ENCODE measurements around the gene C3. TPM values are rescaled to one million over a fixed set of nuclear protein-coding genes. Genes with fewer than 3 reads are reported as not detected.
A peak's percentile ranks its signal among the peaks of the same experiment; 100 is the strongest.

C3 gene
- total and polyA plus RNA-seq, 2 donors: 38.9 to 1,354 TPM

DNA sequence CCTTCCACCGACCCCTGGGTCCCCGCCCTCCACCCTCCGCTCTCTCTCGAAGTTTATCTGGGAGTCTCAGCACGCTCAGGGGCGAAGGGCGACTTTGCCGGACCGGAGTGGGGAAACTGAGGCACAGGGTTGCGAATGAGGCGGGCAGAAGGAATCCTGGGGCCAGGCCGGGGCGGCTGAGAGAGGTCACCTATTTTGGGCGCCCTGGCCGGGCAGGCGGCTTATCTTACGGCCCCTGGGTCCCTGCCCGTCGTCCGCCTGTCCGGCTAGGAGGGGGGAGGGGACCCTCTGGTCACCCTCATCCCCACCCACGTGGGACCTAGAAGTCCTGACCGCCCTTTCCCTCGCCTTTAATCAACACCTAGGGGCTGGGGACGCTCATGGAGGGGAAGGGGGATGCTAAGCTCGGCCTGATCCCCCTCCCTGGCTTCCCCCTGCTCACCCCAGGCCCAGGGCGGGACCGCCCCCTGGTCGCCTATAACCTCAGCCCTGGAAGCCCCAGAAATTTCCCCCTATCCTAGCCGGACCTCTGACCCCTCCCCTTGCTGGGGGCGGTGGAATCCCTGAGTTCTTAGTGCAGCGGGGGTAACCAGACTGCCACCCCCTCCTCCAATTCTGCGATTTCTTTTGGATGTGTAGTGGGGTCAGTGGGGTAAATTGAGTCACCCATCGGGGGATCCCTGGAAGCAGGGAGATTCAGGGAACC is 19.6 kb upstream of the C3 start:
- DNase-seq (ENCODE audit: extremely low spot score): no peak
- H3K27ac ChIP-seq (ENCODE audit: low read depth): peak overlapping the region; percentile 83
- WGBS: under 1% methylated on average over 34 of the region's 34 CpGs
- H3K4me1 ChIP-seq (ENCODE audit: insufficient read depth): no peaks in the 10 kb centered on the region
- peak overlapping the region; percentile 78 for H3K4me3 ChIP-seq (ENCODE audit: low read depth, low read length)
- no peaks in the 10 kb centered on the region for H3K36me3 ChIP-seq (ENCODE audit: insufficient read depth)

DNA sequence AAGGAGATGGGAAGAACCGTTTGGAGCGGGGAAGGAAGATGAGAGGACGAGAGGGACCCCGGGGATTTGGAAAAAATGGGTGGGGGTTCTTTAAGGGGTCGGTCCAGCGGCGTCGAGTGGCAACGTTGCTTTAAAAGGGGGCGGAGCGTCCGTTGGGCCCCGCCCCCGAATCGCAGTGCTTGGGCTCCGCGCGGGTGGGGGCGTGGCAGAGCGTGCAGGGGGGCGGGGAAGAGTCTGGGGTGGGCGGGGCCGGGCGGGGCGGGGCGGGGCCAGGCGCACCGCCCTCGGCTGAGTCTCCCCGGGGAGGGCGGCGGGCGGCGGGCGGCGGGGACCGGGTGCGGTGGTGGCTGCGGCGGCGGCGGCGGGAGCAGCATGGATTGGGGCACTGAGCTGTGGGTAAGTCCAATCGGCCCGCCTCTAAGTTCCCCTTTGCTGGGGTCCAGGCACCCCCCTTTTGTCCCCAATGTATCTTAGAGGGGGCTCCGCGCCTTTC is 19.0 kb upstream of the C3 start, which contains the start of gene TRIP10:
TSS of gene TRIP10 (plus strand) at position 291 of the 493 bp plus-strand sequence. CDS start at position 373, 82 bp downstream.
- peak within 1 kb of the TSS; percentile 83 for H3K27ac ChIP-seq (ENCODE audit: low read depth)
- no peaks in the 10 kb centered on the region for H3K36me3 ChIP-seq (ENCODE audit: insufficient read depth)
- peak; percentile 72 for DNase-seq (ENCODE audit: extremely low spot score)
- H3K4me3 ChIP-seq (ENCODE audit: low read depth, low read length): peak within 1 kb of the TSS; percentile 78
- under 1% methylated on average over 47 of the region's 47 CpGs for WGBS
- no peaks in the 10 kb centered on the region for H3K4me1 ChIP-seq (ENCODE audit: insufficient read depth)

DNA sequence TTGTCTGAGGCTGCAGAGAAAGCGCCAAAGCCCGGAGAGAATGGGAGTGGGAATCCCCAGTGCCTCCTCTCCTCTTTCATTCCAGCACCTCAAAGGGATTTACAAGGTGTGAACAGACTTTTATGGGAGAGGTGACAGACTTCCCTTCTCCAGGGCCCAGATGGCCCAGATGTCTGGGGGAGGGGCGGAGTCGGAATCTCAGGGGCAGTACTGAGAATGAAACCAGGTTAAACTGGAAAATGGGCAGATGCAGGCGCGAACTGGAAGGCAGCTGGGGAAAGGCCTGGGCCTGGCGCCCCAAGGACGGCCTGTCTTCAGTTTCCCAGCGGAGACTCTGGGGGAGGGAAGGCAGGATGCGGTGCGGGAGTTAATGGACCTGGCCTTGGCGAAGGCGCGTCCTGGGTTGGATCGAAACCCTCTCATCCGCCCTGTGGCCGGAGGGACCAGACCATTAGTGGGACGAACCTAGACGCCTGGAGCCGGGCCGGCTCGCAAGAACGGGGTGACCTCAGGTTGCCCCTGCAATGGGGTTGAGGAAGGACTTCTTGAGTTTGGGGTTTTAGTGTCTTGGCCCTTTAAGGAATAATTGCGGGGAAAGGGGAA is 18.4 kb upstream of the C3 start:
- DNase-seq (ENCODE audit: extremely low spot score): peak; percentile 37
- Histone ChIP-seq H3K36me3 (ENCODE audit: insufficient read depth) (no peaks in the 10 kb centered on the region), H3K4me1 (ENCODE audit: insufficient read depth) (no peaks in the 10 kb centered on the region), H3K27ac (ENCODE audit: low read depth) (peak overlapping the region; percentile 71), H3K4me3 (ENCODE audit: low read depth, low read length) (no peak overlapping the region)
- 8% methylated on average over 24 of the region's 24 CpGs for WGBS

DNA sequence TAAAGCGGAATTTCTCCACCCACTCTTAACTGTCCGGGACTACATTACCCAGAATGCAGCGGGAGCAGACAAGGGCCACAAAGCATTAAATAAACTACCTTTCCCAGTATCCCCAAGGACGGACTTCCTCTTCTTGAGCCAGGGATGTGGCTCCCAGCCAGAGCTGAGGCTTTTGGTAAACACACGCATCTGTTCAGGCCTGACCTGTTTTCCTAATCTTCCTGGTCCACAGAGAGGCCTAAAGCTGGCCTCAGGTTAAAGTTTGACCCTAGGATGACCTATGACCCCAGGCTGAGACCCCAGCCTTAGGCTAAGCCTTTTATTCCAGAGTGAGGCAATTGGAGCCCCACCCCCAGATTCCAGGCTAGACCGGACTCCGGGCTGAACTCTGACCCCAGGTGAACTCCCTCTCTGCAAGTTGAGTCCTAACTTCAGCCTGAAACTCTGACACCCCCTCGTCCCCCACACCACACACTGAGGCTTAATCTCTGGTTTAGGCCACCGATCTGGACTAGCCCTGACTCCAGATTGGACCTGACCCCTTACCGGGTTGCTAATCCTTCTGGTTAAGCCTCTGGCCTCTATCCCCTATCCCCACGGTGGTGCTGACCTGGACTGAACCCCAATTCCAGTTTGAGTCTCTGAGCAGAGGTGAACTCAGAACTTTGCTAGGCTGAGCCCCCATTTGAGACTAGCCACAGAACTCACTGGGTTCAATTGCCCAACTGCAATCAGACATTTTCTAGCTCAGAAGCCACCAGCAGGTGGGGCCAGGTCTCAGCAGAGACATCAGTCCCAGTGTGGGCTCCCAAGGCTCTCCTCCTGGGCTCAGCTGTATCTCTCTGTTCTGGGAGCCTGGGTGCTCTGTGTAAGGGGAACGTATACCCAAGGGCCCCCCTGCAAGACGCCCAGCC is 17.7 kb upstream of the C3 start:
- H3K27ac ChIP-seq (ENCODE audit: low read depth): peak overlapping the region; percentile 71
- DNase-seq (ENCODE audit: extremely low spot score): peak; percentile 70
- no peaks in the 10 kb centered on the region for H3K36me3 ChIP-seq (ENCODE audit: insufficient read depth)
- WGBS: 7% methylated on average over 13 of the region's 13 CpGs
- no peak overlapping the region for H3K4me3 ChIP-seq (ENCODE audit: low read depth, low read length)
- no peaks in the 10 kb centered on the region for H3K4me1 ChIP-seq (ENCODE audit: insufficient read depth)

DNA sequence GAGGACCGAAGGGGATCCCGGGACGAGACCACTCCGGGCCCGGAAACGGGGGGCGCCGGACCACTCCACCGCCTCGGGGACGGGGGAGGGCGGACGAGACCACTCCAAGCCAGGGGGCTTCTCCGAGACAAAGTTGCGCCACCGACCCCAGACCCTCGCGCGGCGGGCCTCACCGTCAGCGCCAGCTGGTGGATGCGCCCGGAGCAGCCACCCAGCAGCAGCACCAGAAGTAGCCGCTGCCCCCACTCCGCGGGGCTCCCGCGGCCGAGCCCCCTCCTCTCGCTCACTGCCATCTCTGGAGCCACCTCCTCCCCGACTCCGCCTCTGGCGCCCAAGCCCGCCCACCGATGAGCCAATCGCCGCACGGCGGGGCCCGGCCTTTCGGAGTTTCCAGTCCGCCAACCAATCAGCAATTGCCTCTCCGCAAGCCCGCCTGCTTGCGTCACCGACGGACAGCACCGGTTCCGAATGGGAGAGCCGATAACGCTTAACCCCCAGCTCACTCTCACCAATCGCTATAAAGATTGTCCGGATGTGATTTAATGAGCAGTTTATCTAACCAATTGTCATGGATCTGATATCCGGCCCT is 16.9 kb upstream of the C3 start, which contains the start of gene GPR108:
TSS of gene GPR108 (minus strand) at position 297 of the 589 bp plus-strand sequence. CDS start at position 293, 4 bp downstream.
- no peaks in the 10 kb centered on the region for H3K4me1 ChIP-seq (ENCODE audit: insufficient read depth)
- H3K4me3 ChIP-seq (ENCODE audit: low read depth, low read length): peak within 1 kb of the TSS; percentile 74
- WGBS: under 1% methylated on average over 55 of the region's 55 CpGs
- H3K36me3 ChIP-seq (ENCODE audit: insufficient read depth): no peaks in the 10 kb centered on the region
- peak; percentile 100 for DNase-seq (ENCODE audit: extremely low spot score)
- H3K27ac ChIP-seq (ENCODE audit: low read depth): peak within 1 kb of the TSS; percentile 98

DNA sequence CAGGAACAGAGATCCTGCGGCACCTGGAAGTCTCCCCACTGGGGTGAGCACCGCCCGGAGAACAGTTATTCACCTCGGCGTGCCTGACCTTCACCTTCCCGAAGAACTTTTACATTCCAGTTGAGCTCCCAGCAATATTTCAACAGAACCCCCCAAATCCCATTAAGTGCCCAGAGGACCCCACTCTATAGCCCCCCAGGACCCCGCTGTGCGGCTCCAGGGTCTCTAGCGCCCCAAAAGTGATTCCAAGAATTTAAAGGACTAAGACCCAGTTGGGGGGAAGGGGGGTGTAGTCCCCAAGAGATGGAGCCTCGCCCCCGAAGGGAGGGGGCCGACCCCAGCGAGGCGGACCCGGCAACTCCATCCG is 16.4 kb upstream of the C3 start:
- WGBS: under 1% methylated on average over 16 of the region's 16 CpGs
- Histone ChIP-seq H3K27ac (ENCODE audit: low read depth) (peak overlapping the region; percentile 98), H3K4me1 (ENCODE audit: insufficient read depth) (no peaks in the 10 kb centered on the region), H3K4me3 (ENCODE audit: low read depth, low read length) (peak overlapping the region; percentile 74), H3K36me3 (ENCODE audit: insufficient read depth) (no peaks in the 10 kb centered on the region)
- no peak for DNase-seq (ENCODE audit: extremely low spot score)

DNA sequence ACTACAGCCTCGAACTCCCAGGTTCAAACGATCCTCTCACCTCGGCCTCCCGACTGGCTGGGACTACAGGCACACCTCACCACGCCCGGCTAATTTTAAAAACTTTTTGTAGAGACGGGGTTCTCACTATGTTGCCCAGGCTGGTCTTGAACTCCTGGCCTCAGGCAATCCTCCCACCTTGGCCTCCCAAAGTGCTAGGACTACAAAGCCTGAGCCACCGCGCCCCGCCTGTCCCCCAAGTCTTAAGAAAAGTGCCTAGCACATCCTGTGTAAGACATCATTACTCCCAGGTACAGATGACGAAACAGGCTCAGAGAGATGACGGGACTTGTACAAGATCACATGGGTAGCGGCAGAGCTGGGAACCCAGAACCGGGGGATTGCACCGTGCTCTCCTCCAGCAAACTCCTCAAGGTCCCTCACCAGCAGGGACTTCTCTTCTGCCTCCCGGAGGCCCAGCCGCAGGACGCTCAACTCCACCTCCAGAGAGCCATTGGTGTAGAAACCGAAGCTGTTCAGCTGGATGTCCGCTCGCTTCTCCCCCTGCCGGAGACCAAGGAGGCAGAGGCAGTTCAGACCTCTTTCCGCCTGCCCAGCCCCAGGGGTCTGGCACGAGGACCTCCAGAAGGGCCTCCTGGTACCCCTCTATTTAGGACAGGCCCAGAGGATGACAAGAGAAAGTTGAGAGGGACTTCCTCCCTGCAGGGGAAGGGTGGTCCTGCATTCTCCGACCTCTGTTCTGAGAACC is 15.9 kb upstream of the C3 start:
- Histone ChIP-seq H3K4me1 (ENCODE audit: insufficient read depth) (no peaks in the 10 kb centered on the region), H3K27ac (ENCODE audit: low read depth) (peak overlapping the region; percentile 98), H3K36me3 (ENCODE audit: insufficient read depth) (peaks cover 2% of the 10 kb centered on the region), H3K4me3 (ENCODE audit: low read depth, low read length) (peak overlapping the region; percentile 74)
- DNase-seq (ENCODE audit: extremely low spot score): peak; percentile 57
- 27% methylated on average over 25 of the region's 25 CpGs for WGBS

DNA sequence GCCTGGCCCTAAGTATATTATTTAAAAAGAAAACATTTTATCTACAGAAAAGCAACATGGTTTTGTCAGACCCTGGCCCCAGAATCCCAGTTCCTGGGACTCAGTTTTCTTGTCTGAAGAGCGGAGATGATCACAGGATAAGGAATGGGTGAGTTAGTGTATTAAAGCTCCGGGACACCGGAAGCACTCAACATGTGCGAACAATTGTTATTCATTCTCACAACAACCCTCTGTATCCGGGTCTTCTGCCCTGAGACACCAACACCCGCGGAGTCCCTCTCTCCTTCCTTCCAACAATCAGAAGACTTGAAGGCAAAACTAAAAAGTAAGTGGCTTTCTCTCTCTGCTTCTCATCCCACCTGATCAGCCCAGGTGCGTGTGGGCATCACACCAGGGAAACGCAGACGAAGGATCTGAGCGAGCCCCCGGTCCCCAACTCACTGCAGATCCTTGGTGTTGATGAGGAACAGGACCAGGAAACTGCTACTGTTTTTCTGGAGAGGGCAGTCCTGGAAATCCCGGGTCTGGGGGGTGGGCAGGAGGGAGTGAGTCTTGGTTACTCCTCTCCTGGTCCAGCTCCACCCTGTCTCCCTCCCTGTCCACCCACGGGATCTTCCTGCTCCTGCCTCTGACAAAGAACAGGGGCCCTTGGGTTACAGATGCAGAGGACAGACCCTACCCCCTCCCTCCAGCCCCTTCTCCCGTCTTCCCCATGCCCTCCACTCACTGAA is 14.9 kb upstream of the C3 start:
- no peaks in the 10 kb centered on the region for H3K4me1 ChIP-seq (ENCODE audit: insufficient read depth)
- H3K4me3 ChIP-seq (ENCODE audit: low read depth, low read length): no peak overlapping the region
- WGBS: 67% methylated on average over 15 of the region's 15 CpGs
- H3K27ac ChIP-seq (ENCODE audit: low read depth): no peak overlapping the region
- H3K36me3 ChIP-seq (ENCODE audit: insufficient read depth): peaks cover 2% of the 10 kb centered on the region
- DNase-seq (ENCODE audit: extremely low spot score): no peak

DNA sequence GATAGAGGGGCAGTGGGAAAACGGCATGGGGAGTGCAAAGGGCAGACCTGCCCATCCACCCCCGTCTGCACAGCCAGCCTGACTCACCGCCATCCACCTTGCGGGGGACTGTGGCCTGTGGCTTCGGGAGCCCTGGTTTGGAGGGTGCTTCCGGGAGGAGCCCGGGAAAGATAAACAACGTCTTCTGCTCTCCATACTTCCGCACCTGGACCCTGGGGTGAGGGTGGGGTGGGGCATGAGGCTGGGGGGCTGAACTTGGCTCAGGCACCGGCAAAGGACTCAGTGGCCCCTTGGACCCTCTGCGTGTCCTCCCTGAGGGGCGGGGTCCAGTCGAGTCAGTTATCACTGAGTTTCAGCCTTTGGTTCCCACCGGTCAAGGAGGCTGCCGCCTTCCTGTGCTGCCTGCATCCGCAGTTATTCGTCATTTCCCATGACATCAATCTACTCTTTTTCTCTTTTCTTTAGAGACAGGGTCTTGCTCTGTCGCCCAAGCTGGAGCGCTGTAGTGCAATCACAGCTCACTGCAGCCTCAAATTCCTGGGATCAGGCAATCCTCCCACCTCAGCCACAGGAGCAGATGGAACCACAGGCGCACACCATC is 13.7 kb upstream of the C3 start:
- no peak overlapping the region for H3K27ac ChIP-seq (ENCODE audit: low read depth)
- no peak for DNase-seq (ENCODE audit: extremely low spot score)
- 78% methylated on average over 20 of the region's 20 CpGs for WGBS

DNA sequence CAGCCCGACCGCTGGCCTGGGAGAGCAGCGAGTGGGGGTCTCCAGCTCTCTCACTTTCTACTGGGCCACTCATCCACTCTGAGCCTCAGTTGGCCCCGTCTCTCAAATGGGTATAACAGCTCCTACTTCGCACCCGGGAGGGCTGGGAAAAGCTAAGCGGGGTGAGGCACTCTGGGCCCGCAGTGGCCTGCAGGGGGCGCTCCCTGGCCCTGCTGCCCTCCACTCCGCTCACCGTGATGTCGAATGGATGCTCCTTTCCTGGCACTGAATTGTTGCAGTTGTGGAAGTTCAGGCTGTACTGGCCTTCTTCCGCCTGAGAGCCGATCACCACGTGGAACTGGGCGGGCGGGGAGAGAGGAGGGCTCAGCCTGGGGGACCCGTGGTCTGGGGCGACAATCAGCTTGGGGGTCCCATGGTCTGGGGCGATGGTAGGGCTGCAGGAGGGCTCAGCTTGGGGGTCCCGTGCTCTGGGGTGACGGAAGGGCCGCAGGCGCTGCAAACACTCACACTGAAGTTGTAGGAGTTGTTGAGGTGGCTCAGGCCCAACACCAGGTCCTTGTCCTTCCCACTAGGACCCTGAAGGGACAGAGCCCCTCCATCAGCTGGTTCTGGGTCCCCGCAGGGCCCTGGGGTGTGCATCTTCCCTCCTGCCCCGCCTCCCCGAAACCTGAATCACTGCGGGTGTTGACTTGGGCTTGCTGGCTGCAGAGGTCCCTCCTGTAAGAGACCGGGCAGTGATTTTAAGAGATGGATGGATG is 13.1 kb upstream of the C3 start:
- H3K27ac ChIP-seq (ENCODE audit: low read depth): no peak overlapping the region
- WGBS: 91% methylated on average over 29 of the region's 29 CpGs

More for the DNA sequence above, 13.7 kb upstream of the C3 start:
- Histone ChIP-seq H3K4me3 (ENCODE audit: low read depth, low read length) (no peak overlapping the region), H3K36me3 (ENCODE audit: insufficient read depth) (peaks cover 2% of the 10 kb centered on the region), H3K4me1 (ENCODE audit: insufficient read depth) (no peaks in the 10 kb centered on the region)

DNA sequence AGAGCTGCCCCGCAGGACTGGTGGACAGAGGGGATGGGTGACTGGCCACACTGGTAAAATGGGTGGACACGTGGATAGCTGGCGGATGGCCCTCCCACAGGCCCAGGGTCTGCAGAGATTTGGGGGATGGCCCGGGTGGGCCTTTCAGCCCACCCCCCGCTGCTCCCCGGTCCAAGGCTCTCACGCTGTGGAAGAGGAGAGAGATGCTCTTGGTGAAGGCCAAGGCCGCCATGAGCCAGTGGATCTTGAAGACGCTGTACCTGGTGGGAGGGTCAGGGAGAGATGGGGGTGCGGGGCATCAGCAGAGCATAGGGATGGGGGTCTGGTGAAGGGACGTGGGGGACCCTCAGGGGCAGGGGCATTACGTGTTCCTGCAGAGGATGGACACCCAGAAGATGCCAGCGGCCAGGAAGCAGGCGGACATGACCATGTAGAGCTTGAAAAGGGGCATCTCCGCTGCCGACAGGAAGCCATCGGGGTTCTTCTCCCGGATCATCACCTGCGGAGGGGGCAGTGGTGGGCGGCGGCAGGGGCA is 12.4 kb upstream of the C3 start:
- Histone ChIP-seq H3K4me3 (ENCODE audit: low read depth, low read length) (no peak overlapping the region), H3K36me3 (ENCODE audit: insufficient read depth) (peaks cover 2% of the 10 kb centered on the region), H3K4me1 (ENCODE audit: insufficient read depth) (no peaks in the 10 kb centered on the region), H3K27ac (ENCODE audit: low read depth) (no peak overlapping the region)
- no peak for DNase-seq (ENCODE audit: extremely low spot score)
- 92% methylated on average over 21 of the region's 21 CpGs for WGBS

More for the DNA sequence above, 13.1 kb upstream of the C3 start:
- Histone ChIP-seq H3K4me1 (ENCODE audit: insufficient read depth) (no peaks in the 10 kb centered on the region), H3K36me3 (ENCODE audit: insufficient read depth) (peaks cover 2% of the 10 kb centered on the region), H3K4me3 (ENCODE audit: low read depth, low read length) (no peak overlapping the region)
- DNase-seq (ENCODE audit: extremely low spot score): no peak

All from urinary bladder (tissue), 4 donors.